HG03280 (cell line): ENCODE results near the gene BCAS4.
"Not testable (repeated sequence)": the region's sequence is repeated elsewhere in the genome, so short reads cannot be mapped to it uniquely, and the experiment has no call there.

ENCODE experiments used
- ATAC-seq: cut with Tn5 transposase; IDR thresholded peaks from one replicate; pipeline ENCODE4 v1.9.1; 2021; ENCODE audit warnings: mild to moderate bottlenecking, moderate library complexity; ENCODE audit not compliant: unreplicated experiment

BCAS4 gene

GRCh38 chr20:50872560-50873425, 77.9 kb downstream of the BCAS4 start:
- no peak for ATAC-seq

GRCh38 chr20:50873585-50873984, 78.7 kb downstream of the BCAS4 start:
- ATAC-seq, result no peak

GRCh38 chr20:50874111-50874757, 79.4 kb downstream of the BCAS4 start:
- ATAC-seq, result no peak

GRCh38 chr20:50874758-50875665, 80.2 kb downstream of the BCAS4 start:
- no peak for ATAC-seq

- ATAC-seq, result no peak
Measured at GRCh38 chr20:50876063-50876685, 81.3 kb downstream of the BCAS4 start.

- no peak for ATAC-seq
Measured at GRCh38 chr20:50876816-50877215, 82.0 kb downstream of the BCAS4 start.

- no peak for ATAC-seq
Measured at GRCh38 chr20:50877232-50877743, 82.4 kb downstream of the BCAS4 start.

- no peak for ATAC-seq
Measured at GRCh38 chr20:50879649-50880550, 85.0 kb downstream of the BCAS4 start.

- ATAC-seq, result not testable (repeated sequence)
Measured at GRCh38 chr20:50881759-50882424, 87.0 kb downstream of the BCAS4 start.

GRCh38 chr20:50883856-50884255, 89.0 kb downstream of the BCAS4 start:
- ATAC-seq, result no peak

GRCh38 chr20:50885068-50885467, 90.2 kb downstream of the BCAS4 start:
- ATAC-seq, result no peak

GRCh38 chr20:50885781-50886180, 90.9 kb downstream of the BCAS4 start:
- ATAC-seq, result no peak

- no peak for ATAC-seq
Measured at GRCh38 chr20:50886184-50886790, 91.4 kb downstream of the BCAS4 start.

GRCh38 chr20:50887576-50887975, 92.7 kb downstream of the BCAS4 start:
- no peak for ATAC-seq

- no peak for ATAC-seq
Measured at GRCh38 chr20:50891138-50891537, 96.3 kb downstream of the BCAS4 start.

- no peak for ATAC-seq
Measured at GRCh38 chr20:50892394-50892793, 97.5 kb downstream of the BCAS4 start.

- ATAC-seq, result no peak
Measured at GRCh38 chr20:50893620-50894019, 98.8 kb downstream of the BCAS4 start.

GRCh38 chr20:50895111-50895830, 100.4 kb downstream of the BCAS4 start:
- ATAC-seq, result no peak
